CD4-positive, alpha-beta memory T cell (primary cell): ENCODE results near the gene PRUNE1. TPM values are rescaled to one million over a fixed set of nuclear protein-coding genes. Genes with fewer than 3 reads are reported as not detected.
A peak's percentile ranks its signal among the peaks of the same experiment; 100 is the strongest.

Experiments used
- CTCF ChIA-PET: fragments of 350-600 bp; sonication (Branson Sonifier 250); formaldehyde crosslinking; loops from one replicate; lab custom pipeline; 2021; ENCODE audit warnings: inconsistent platforms; ENCODE audit not compliant: partially characterized antibody; lab: Charles Lee
- POLR2A ChIA-PET: fragments of 350-600 bp; sonication (Branson Sonifier 250); formaldehyde crosslinking; loops from one replicate; lab custom pipeline; 2021; ENCODE audit not compliant: partially characterized antibody; lab: Charles Lee
- DNase-seq, 5 donors: peaks; one replicate each; pipeline versions ENCODE4 v3.0.0 to v3.0.0-alpha.2; 2020 to 2022; ENCODE audit warnings: mixed read lengths in 1 of 5
- H3K27ac ChIP-seq: one replicate; pipeline ENCODE4 v1.7.0; 2013; ENCODE audit warnings: low read depth, low read length
- H3K27me3 ChIP-seq: 2 replicates; pipeline ENCODE4 v1.7.0; 2013; ENCODE audit warnings: mild to moderate bottlenecking, low read length, moderate library complexity; ENCODE audit not compliant: insufficient read depth
- H3K36me3 ChIP-seq: 2 replicates; pipeline ENCODE4 v1.7.0; 2013; ENCODE audit warnings: mild to moderate bottlenecking, low read length, moderate library complexity; ENCODE audit not compliant: insufficient read depth
- H3K4me1 ChIP-seq: 2 replicates; pipeline ENCODE4 v1.7.0; 2013; ENCODE audit warnings: mild to moderate bottlenecking, low read length, moderate library complexity; ENCODE audit not compliant: insufficient read depth
- H3K4me3 ChIP-seq, 2 donors: one replicate each; pipeline ENCODE4 v1.7.0; 2013; ENCODE audit warnings: low read length in 2 of 2, mild to moderate bottlenecking in 1 of 2
- H3K9me3 ChIP-seq, 2 donors: one replicate each; pipeline ENCODE4 v1.7.0; 2013; ENCODE audit warnings: low read length in 2 of 2, control low read depth in 1 of 2; ENCODE audit not compliant: control insufficient read depth in 1 of 2
- H3K27ac Mint-ChIP-seq, 7 donors: one replicate each; pipeline ENCODE4 v1.8.0; 2020 to 2021; ENCODE audit warnings: mixed read lengths in 7 of 7, mild to moderate bottlenecking in 6 of 7, inconsistent platforms in 3 of 7, moderate library complexity in 3 of 7
- H3K27me3 Mint-ChIP-seq, 2 donors: one replicate each; pipeline ENCODE4 v1.8.0; 2020 to 2021; ENCODE audit warnings: mixed read lengths in 2 of 2
- H3K36me3 Mint-ChIP-seq, 2 donors: one replicate each; pipeline ENCODE4 v1.8.0; 2020 to 2021; ENCODE audit warnings: mixed read lengths in 2 of 2, inconsistent platforms in 1 of 2, mild to moderate bottlenecking in 1 of 2
- H3K4me1 Mint-ChIP-seq, 4 donors: one replicate each; pipeline ENCODE4 v1.8.0; 2020 to 2021; ENCODE audit warnings: mixed read lengths in 4 of 4, mild to moderate bottlenecking in 1 of 4
- H3K4me3 Mint-ChIP-seq, 8 donors: one replicate each; pipeline ENCODE4 v1.8.0; 2020 to 2021; ENCODE audit warnings: mixed read lengths in 8 of 8, mild to moderate bottlenecking in 7 of 8, moderate library complexity in 6 of 8, inconsistent platforms in 3 of 8
- H3K9me3 Mint-ChIP-seq, 8 donors: one replicate each; pipeline ENCODE4 v1.8.0; 2020 to 2021; ENCODE audit warnings: mixed read lengths in 8 of 8, mild to moderate bottlenecking in 5 of 8, inconsistent platforms in 3 of 8, moderate library complexity in 1 of 8
- intact Hi-C: fragments of 100-400 bp; cut with micrococcal nuclease; formaldehyde crosslinking; loops from one replicate; pipeline ENCODE4 v1.15.1; 2023
- polyA plus RNA-seq, 2 donors: library from polyadenylated mRNA; unstranded; fragments of 300-500 nt; fragmentation: Illumina TruSeq; gene quantifications; one replicate each; pipeline ENCODE4 v1.2.3, GENCODE V29; 2021
- total RNA-seq, 2 experiments: library from RNA; stranded (reverse); gene quantifications; one replicate each; pipeline ENCODE4 v1.2.3, GENCODE V29; 2021

Gene PRUNE1
- total and polyA plus RNA-seq, 4 experiments from 2014 or later: 35.0 to 59.0 (median 45.7) TPM

- CTCF ChIA-PET: interaction anchor here (0.9 to 3.8 kb wide), 9 partner anchors 11 to 108 kb away, joined by 4 to 76 read pairs (median 8); partner anchors contain the start of genes CDC42SE1, MINDY1, MLLT11 and TNFAIP8L2
Observed at GRCh38 chr1:151047591-151047924, 39.3 kb downstream of the PRUNE1 start, which contains the start of gene C1orf56. C1orf56 (plus strand) TSS chr1:151047751; CDS start chr1:151047848, 97 bp downstream.

GRCh38 chr1:151047925-151048644, 39.8 kb downstream of the PRUNE1 start:
- DNase-seq: peak; percentile 59 to 72 (median 64)
- H3K9me3 ChIP-seq: no peaks in the 10 kb centered on the region
- no peaks in the 10 kb centered on the region for H3K27me3 ChIP-seq
- POLR2A ChIA-PET: interaction anchor here (0.8 to 16.6 kb wide), 16 partner anchors 9 to 233 kb away, joined by 3 to 325 read pairs (median 6); partner anchors contain the start of genes BNIPL, CDC42SE1, GABPB2 and LYSMD1
- Mint-ChIP-seq H3K36me3 (peaks cover 22 to 28% of the 10 kb centered on the region in 2 donors), H3K4me3 (peak overlapping the region; percentile 86 to 95 (median 90)), H3K27me3 (no peaks in the 10 kb centered on the region), H3K9me3 (no peaks in the 10 kb centered on the region), H3K27ac (peak overlapping the region; percentile 88 to 98 (median 93)), H3K4me1 (peaks cover 35 to 81% (median 61%) of the 10 kb centered on the region in 4 donors)
- intact Hi-C loops: loop anchor here (1.0 to 2.0 kb wide), 4 partner anchors 8 to 39 kb away; partner anchors contain the start of gene PRUNE1
- H3K4me1 ChIP-seq: peaks cover 38% of the 10 kb centered on the region
- H3K36me3 ChIP-seq: peaks cover 16% of the 10 kb centered on the region
- H3K4me3 ChIP-seq: peak overlapping the region; percentile 59 to 74
- CTCF ChIA-PET: interaction anchor here (0.5 to 3.8 kb wide), 12 partner anchors 9 to 108 kb away, joined by 3 to 76 read pairs (median 6); partner anchors contain the start of genes CDC42SE1, MINDY1, MLLT11 and TNFAIP8L2
- H3K27ac ChIP-seq: peak overlapping the region; percentile 74

More at GRCh38 chr1:151047591-151047924, 39.3 kb downstream of the PRUNE1 start, which contains the start of gene C1orf56:
- H3K9me3 ChIP-seq: no peaks in the 10 kb centered on the region
- peaks cover 38% of the 10 kb centered on the region for H3K4me1 ChIP-seq
- H3K27ac Mint-ChIP-seq: peak within 1 kb of the TSS; percentile 88 to 98 (median 93)
- H3K27me3 Mint-ChIP-seq: no peaks in the 10 kb centered on the region
- POLR2A ChIA-PET: interaction anchor here (0.6 to 16.6 kb wide), 17 partner anchors 8 to 280 kb away, joined by 3 to 325 read pairs (median 6); partner anchors contain the start of genes BNIPL, CDC42SE1, GABPB2 and LYSMD1
- no peaks in the 10 kb centered on the region for H3K27me3 ChIP-seq
- peaks cover 20 to 25% of the 10 kb centered on the region in 2 donors for H3K36me3 Mint-ChIP-seq
- intact Hi-C loops: no loop called here
- H3K9me3 Mint-ChIP-seq: no peaks in the 10 kb centered on the region
- peak within 1 kb of the TSS; percentile 59 to 74 for H3K4me3 ChIP-seq
- H3K4me1 Mint-ChIP-seq: peaks cover 37 to 81% (median 62%) of the 10 kb centered on the region in 4 donors
- H3K27ac ChIP-seq: peak within 1 kb of the TSS; percentile 74
- peak; percentile 42 to 66 (median 53) for DNase-seq
- peaks cover 11% of the 10 kb centered on the region for H3K36me3 ChIP-seq
- peak within 1 kb of the TSS; percentile 86 to 95 (median 90) for H3K4me3 Mint-ChIP-seq

- peaks cover 22% of the 10 kb centered on the region for H3K36me3 ChIP-seq
- DNase-seq: no peak
- H3K27ac ChIP-seq: peak overlapping the region; percentile 74
- H3K4me3 Mint-ChIP-seq: peak overlapping the region; percentile 86 to 95 (median 90)
- intact Hi-C loops: loop anchor here (1.0 to 2.0 kb wide), 4 partner anchors 8 to 40 kb away; partner anchors contain the start of gene PRUNE1
- ChIA-PET CTCF (interaction anchor here (0.7 to 3.8 kb wide), 6 partner anchors 9 to 107 kb away, joined by 3 to 76 read pairs (median 12); partner anchors contain the start of genes CDC42SE1, MINDY1, MLLT11 and TNFAIP8L2), POLR2A (interaction anchor here (0.6 to 16.6 kb wide), 13 partner anchors 9 to 117 kb away, joined by 3 to 325 read pairs (median 7); partner anchors contain the start of genes CDC42SE1, GABPB2, LYSMD1 and MINDY1)
- H3K4me1 ChIP-seq: peaks cover 38% of the 10 kb centered on the region
- H3K4me1 Mint-ChIP-seq: peaks cover 31 to 81% (median 58%) of the 10 kb centered on the region in 4 donors
- no peaks in the 10 kb centered on the region for H3K9me3 Mint-ChIP-seq
- peaks cover 25 to 34% of the 10 kb centered on the region in 2 donors for H3K36me3 Mint-ChIP-seq
- H3K27me3 ChIP-seq: no peaks in the 10 kb centered on the region
- no peaks in the 10 kb centered on the region for H3K9me3 ChIP-seq
- peak overlapping the region; percentile 59 to 74 for H3K4me3 ChIP-seq
- H3K27ac Mint-ChIP-seq: peak overlapping the region; percentile 88 to 98 (median 93)
- no peaks in the 10 kb centered on the region for H3K27me3 Mint-ChIP-seq
Observed at GRCh38 chr1:151048645-151049032, 40.4 kb downstream of the PRUNE1 start.

GRCh38 chr1:151049458-151049857, 41.2 kb downstream of the PRUNE1 start:
- Histone ChIP-seq H3K27me3 (no peaks in the 10 kb centered on the region), H3K4me1 (peaks cover 46% of the 10 kb centered on the region), H3K4me3 (no peak overlapping the region), H3K9me3 (no peaks in the 10 kb centered on the region), H3K27ac (peak overlapping the region; percentile 17), H3K36me3 (peaks cover 30% of the 10 kb centered on the region)
- Mint-ChIP-seq H3K27ac (peak overlapping the region in 6 of 7 donors; percentile 70 to 98 (median 86)), H3K4me1 (peaks cover 30 to 85% (median 58%) of the 10 kb centered on the region in 4 donors), H3K27me3 (no peaks in the 10 kb centered on the region), H3K9me3 (no peaks in the 10 kb centered on the region), H3K4me3 (peak overlapping the region in 7 of 8 donors; percentile 2 to 90 (median 36)), H3K36me3 (peaks cover 32 to 41% of the 10 kb centered on the region in 2 donors)
- POLR2A ChIA-PET: interaction anchor here (0.5 to 16.6 kb wide), 12 partner anchors 10 to 141 kb away, joined by 3 to 325 read pairs (median 8); partner anchors contain the start of genes BNIPL, CDC42SE1, GABPB2 and MINDY1
- intact Hi-C loops: loop anchor here (2.0 kb wide), 1 partner anchor 41 kb away; the partner anchor contains the start of gene PRUNE1
- no peak for DNase-seq
- CTCF ChIA-PET: interaction anchor here (0.8 to 3.3 kb wide), 8 partner anchors 9 to 50 kb away, joined by 3 to 16 read pairs (median 4); partner anchors contain the start of genes CDC42SE1, MINDY1 and MLLT11

- no peaks in the 10 kb centered on the region for H3K27me3 ChIP-seq
- DNase-seq: no peak
- H3K4me3 ChIP-seq: no peak overlapping the region
- ChIA-PET POLR2A (interaction anchor here (0.9 to 16.6 kb wide), 13 partner anchors 8 to 140 kb away, joined by 3 to 325 read pairs (median 8); partner anchors contain the start of genes BNIPL, CDC42SE1, GABPB2 and MINDY1), CTCF (interaction anchor here (0.8 to 3.3 kb wide), 9 partner anchors 8 to 50 kb away, joined by 3 to 16 read pairs (median 4); partner anchors contain the start of genes CDC42SE1, MINDY1 and MLLT11)
- no peaks in the 10 kb centered on the region for H3K9me3 Mint-ChIP-seq
- peaks cover 53% of the 10 kb centered on the region for H3K4me1 ChIP-seq
- peak overlapping the region in 2 of 8 donors; percentile 27 to 90 for H3K4me3 Mint-ChIP-seq
- intact Hi-C loops: no loop called here
- no peaks in the 10 kb centered on the region for H3K27me3 Mint-ChIP-seq
- peak overlapping the region; percentile 23 to 98 (median 83) for H3K27ac Mint-ChIP-seq
- no peaks in the 10 kb centered on the region for H3K9me3 ChIP-seq
- H3K4me1 Mint-ChIP-seq: peaks cover 33 to 92% (median 63%) of the 10 kb centered on the region in 4 donors
- H3K36me3 ChIP-seq: peaks cover 37% of the 10 kb centered on the region
- H3K36me3 Mint-ChIP-seq: peaks cover 39 to 48% of the 10 kb centered on the region in 2 donors
- peak overlapping the region; percentile 17 for H3K27ac ChIP-seq
Observed at GRCh38 chr1:151050051-151050688, 41.9 kb downstream of the PRUNE1 start.
